Natural killer cell treated with Interleukin-12 subunit alpha and Interleukin-12 subunit beta and Interleukin-15 and Interleukin-18, amount 100 ng/mL, for 72 hours (primary cell): Measurements from ENCODE around the gene ATP11C. TPM values are rescaled to one million over a fixed set of nuclear protein-coding genes. Genes with fewer than 3 reads are reported as not detected.
"Not testable (repeated sequence)": the region's sequence is repeated elsewhere in the genome, so short reads cannot be mapped to it uniquely, and the experiment has no call there.

ENCODE experiments used
- ATAC-seq, 2 donors: fragments of 150-1000 bp; cut with Tn5 transposase in 1 of 2; sonication (Bioruptor Pico), chemical (Tn5 transposase) in 1 of 2; 2 replicates each; pipeline ENCODE4 v1.10.0; 2021
- DNase-seq: peaks from one replicate; pipeline ENCODE4 v3.0.0; 2022; ENCODE audit warnings: low spot score
- H3K27ac Mint-ChIP-seq, 2 donors: 1 replicate in 1 of 2; 2 replicates in 1 of 2; pipeline ENCODE4 v1.8.0; 2022; ENCODE audit warnings: mixed read lengths in 2 of 2, mild to moderate bottlenecking in 1 of 2, moderate library complexity in 1 of 2
- H3K27me3 Mint-ChIP-seq, 2 donors: 1 replicate in 1 of 2; 2 replicates in 1 of 2; pipeline ENCODE4 v1.8.0; 2022; ENCODE audit warnings: mixed read lengths in 2 of 2
- H3K36me3 Mint-ChIP-seq: one replicate; pipeline ENCODE4 v1.8.0; 2022; ENCODE audit warnings: mixed read lengths
- H3K4me1 Mint-ChIP-seq, 2 donors: 1 replicate in 1 of 2; 2 replicates in 1 of 2; pipeline ENCODE4 v1.8.0; 2022; ENCODE audit warnings: low read depth in 2 of 2, mixed read lengths in 2 of 2, mild to moderate bottlenecking in 1 of 2
- H3K4me3 Mint-ChIP-seq: one replicate; pipeline ENCODE4 v1.8.0; 2022; ENCODE audit warnings: mixed read lengths
- H3K9me3 Mint-ChIP-seq: 2 replicates; pipeline ENCODE4 v1.8.0; 2022; ENCODE audit warnings: mixed read lengths
- total RNA-seq, 2 donors: library from RNA; stranded (reverse); gene quantifications; one replicate each; pipeline ENCODE4 v1.2.3, GENCODE V29; 2022

The ATP11C gene
- total RNA-seq, 2 donors from 2014 or later, result 17.8 to 20.4 TPM

DNA sequence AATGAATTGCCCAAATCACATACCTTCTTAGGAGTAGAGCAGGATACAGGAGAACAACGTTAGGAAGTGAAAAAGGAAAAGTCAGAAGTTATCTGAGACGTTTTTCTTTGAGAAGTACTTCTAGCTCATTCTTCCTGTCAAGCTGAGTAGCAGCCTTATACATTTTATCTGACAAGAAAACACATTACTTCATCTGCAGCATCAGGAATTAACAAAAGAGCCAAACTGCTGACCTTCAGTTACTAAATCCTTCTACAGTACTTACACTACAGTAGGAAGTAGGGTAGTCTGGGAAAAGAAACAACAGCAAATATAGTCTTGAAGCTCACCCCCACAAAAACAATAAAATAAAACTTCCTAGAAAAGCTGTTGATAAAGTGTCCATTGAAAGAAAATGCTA is 57.0 kb downstream of the ATP11C start:
- Mint-ChIP-seq H3K4me3 (no peak overlapping the region), H3K4me1 (peaks cover 12 to 25% of the 10 kb centered on the region in 2 donors), H3K9me3 (no peaks in the 10 kb centered on the region), H3K27ac (no peak overlapping the region), H3K36me3 (no peaks in the 10 kb centered on the region), H3K27me3 (no peaks in the 10 kb centered on the region)
- ATAC-seq (no peak), DNase-seq (no peak)

GRCh38 chrX:139869796-139870195 is 63.1 kb downstream of the ATP11C start:
- H3K4me3 Mint-ChIP-seq, result no peak overlapping the region
- ATAC-seq (no peak), DNase-seq (no peak)
- H3K36me3 Mint-ChIP-seq, result no peaks in the 10 kb centered on the region
- H3K9me3 Mint-ChIP-seq, result no peaks in the 10 kb centered on the region
- H3K27ac Mint-ChIP-seq, result no peak overlapping the region
- peaks cover 4 to 6% of the 10 kb centered on the region in 2 donors for H3K4me1 Mint-ChIP-seq
- H3K27me3 Mint-ChIP-seq, result no peaks in the 10 kb centered on the region

GRCh38 chrX:139864640-139865039 is 68.2 kb downstream of the ATP11C start:
- Mint-ChIP-seq H3K4me1 (peaks cover 6 to 7% of the 10 kb centered on the region in 2 donors), H3K4me3 (no peak overlapping the region), H3K27me3 (no peaks in the 10 kb centered on the region), H3K9me3 (no peaks in the 10 kb centered on the region), H3K36me3 (no peaks in the 10 kb centered on the region), H3K27ac (no peak overlapping the region)
- ATAC-seq, result no peak
- DNase-seq, result no peak

DNA sequence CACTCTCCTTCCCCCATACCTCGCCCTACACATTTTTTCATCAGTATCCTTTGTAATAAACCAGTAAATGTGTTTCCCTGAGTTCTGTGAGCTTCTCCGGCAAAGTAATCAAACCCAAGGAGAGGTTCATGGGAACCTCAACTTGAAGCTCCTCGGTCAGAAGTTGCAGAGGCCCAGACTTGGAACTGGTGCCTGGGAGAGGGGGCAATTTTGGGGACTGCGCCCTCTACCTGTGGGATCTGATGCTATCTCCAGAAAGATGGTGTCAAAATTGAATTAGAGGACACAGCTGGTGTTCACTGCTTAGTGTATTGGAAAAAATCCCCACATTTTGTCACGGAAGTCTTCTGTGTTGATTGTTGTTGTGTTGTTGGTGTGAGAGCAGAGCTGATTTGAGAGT is 70.6 kb downstream of the ATP11C start:
- no peak overlapping the region for H3K27ac Mint-ChIP-seq
- H3K27me3 Mint-ChIP-seq, result no peaks in the 10 kb centered on the region
- no peaks in the 10 kb centered on the region for H3K9me3 Mint-ChIP-seq
- no peak overlapping the region for H3K4me3 Mint-ChIP-seq
- ATAC-seq, result no peak
- no peaks in the 10 kb centered on the region for H3K36me3 Mint-ChIP-seq
- peaks cover 0 to 7% of the 10 kb centered on the region in 2 donors for H3K4me1 Mint-ChIP-seq
- DNase-seq, result no peak

- not testable (repeated sequence) for H3K27me3 Mint-ChIP-seq, ATAC-seq, H3K36me3 Mint-ChIP-seq, H3K27ac Mint-ChIP-seq, H3K4me3 Mint-ChIP-seq, H3K4me1 Mint-ChIP-seq, H3K9me3 Mint-ChIP-seq, DNase-seq
Observed at GRCh38 chrX:139856826-139857225, 76.0 kb downstream of the ATP11C start.

GRCh38 chrX:139851730-139852129 is 81.1 kb downstream of the ATP11C start:
- ATAC-seq (no peak), DNase-seq (no peak)
- H3K4me1 Mint-ChIP-seq, result peaks cover 5 to 6% of the 10 kb centered on the region in 2 donors
- H3K9me3 Mint-ChIP-seq, result no peaks in the 10 kb centered on the region
- H3K27ac Mint-ChIP-seq, result no peak overlapping the region
- H3K27me3 Mint-ChIP-seq, result peaks cover 0 to 2% of the 10 kb centered on the region in 2 donors
- H3K36me3 Mint-ChIP-seq, result no peaks in the 10 kb centered on the region
- no peak overlapping the region for H3K4me3 Mint-ChIP-seq

DNA sequence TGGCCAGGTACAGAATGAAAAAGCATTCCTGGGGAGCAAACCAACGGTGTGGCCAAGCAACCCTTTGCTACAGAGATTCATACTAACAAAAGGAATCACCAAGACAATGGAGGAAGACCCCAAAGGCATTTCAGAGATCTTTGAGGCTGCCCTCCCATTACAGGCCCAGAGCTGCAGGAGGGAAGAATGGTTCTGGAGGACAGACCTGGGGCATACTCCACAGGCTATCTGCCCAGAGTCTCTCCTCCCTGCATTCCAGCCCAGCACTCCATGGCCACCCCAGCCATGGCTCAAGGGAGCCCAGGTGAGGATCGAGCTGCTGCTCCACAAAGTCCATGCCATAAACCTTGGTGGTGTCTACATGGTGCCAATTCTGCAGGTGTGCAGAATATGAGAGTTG is 81.9 kb downstream of the ATP11C start:
- H3K27me3 Mint-ChIP-seq, result no peaks in the 10 kb centered on the region

GRCh38 chrX:139844884-139845283 is 88.0 kb downstream of the ATP11C start:
- DNase-seq (no peak), ATAC-seq (no peak)
- no peak overlapping the region for H3K4me3 Mint-ChIP-seq
- H3K27me3 Mint-ChIP-seq, result peaks cover 0 to 3% of the 10 kb centered on the region in 2 donors
- no peaks in the 10 kb centered on the region for H3K9me3 Mint-ChIP-seq
- peaks cover 0 to 4% of the 10 kb centered on the region in 2 donors for H3K4me1 Mint-ChIP-seq
- H3K36me3 Mint-ChIP-seq, result no peaks in the 10 kb centered on the region
- H3K27ac Mint-ChIP-seq, result no peak overlapping the region

More for the DNA sequence above, 81.9 kb downstream of the ATP11C start:
- Mint-ChIP-seq H3K36me3 (no peaks in the 10 kb centered on the region), H3K4me1 (peaks cover 2 to 6% of the 10 kb centered on the region in 2 donors), H3K9me3 (no peaks in the 10 kb centered on the region), H3K4me3 (no peak overlapping the region), H3K27ac (no peak overlapping the region)
- ATAC-seq (no peak), DNase-seq (no peak)

DNA sequence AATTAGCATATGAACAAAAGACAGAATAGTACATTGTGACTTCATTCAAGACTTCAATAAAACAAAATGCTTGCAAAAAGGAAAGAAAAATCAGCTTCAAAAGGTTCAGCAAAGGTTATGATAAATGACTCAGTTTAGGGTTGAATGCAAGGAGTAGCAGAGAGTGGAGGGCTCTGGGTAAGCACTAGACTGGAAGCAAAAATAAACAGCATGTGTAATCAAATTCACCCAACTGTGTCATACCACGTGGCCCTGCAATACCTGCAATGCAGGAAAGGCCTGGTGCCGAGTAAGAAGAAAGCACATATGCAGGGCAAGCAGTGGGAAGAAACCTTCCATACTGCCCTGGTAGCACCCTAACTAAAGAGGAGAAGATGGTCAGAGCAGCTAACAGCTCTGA is 88.7 kb downstream of the ATP11C start:
- Mint-ChIP-seq H3K36me3 (no peaks in the 10 kb centered on the region), H3K27ac (no peak overlapping the region), H3K4me1 (peaks cover 0 to 4% of the 10 kb centered on the region in 2 donors), H3K4me3 (no peak overlapping the region), H3K27me3 (peaks cover 0 to 3% of the 10 kb centered on the region in 2 donors), H3K9me3 (no peaks in the 10 kb centered on the region)
- no peak for DNase-seq
- ATAC-seq, result no peak

GRCh38 chrX:139842326-139843185 is 90.3 kb downstream of the ATP11C start:
- ATAC-seq, result no peak
- Mint-ChIP-seq H3K4me1 (peaks cover 0 to 4% of the 10 kb centered on the region in 2 donors), H3K9me3 (no peaks in the 10 kb centered on the region), H3K27ac (no peak overlapping the region), H3K27me3 (peaks cover 0 to 3% of the 10 kb centered on the region in 2 donors), H3K4me3 (no peak overlapping the region), H3K36me3 (no peaks in the 10 kb centered on the region)
- no peak for DNase-seq

DNA sequence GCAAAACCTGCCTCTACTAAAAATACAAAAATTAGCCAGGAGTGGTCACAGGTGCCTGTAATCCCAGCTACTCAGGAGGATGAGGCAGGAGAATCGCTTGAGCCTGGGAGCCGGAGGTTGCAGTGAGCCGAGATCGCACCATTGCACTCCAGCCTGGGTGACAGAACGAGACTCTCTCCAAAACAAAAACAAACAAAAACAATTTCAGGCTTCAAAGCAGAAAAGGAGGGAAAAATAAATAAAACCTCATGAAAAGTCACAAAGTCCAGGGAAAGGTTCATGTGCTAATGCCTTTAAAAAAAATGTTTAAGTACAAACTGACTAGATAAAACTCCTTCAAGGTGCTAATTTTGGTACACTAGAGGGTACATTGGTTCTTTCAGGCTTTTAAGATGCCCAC is 96.5 kb downstream of the ATP11C start:
- H3K36me3 Mint-ChIP-seq, DNase-seq, ATAC-seq, H3K27me3 Mint-ChIP-seq, H3K4me3 Mint-ChIP-seq, H3K9me3 Mint-ChIP-seq, H3K27ac Mint-ChIP-seq, H3K4me1 Mint-ChIP-seq: not testable (repeated sequence)

GRCh38 chrX:139834879-139835278 is 98.0 kb downstream of the ATP11C start:
- Mint-ChIP-seq H3K9me3 (no peaks in the 10 kb centered on the region), H3K27ac (no peak overlapping the region), H3K4me3 (no peak overlapping the region), H3K4me1 (peaks cover 8 to 12% of the 10 kb centered on the region in 2 donors), H3K36me3 (no peaks in the 10 kb centered on the region), H3K27me3 (peaks cover 0 to 2% of the 10 kb centered on the region in 2 donors)
- DNase-seq (no peak), ATAC-seq (no peak)

- no peak overlapping the region for H3K4me3 Mint-ChIP-seq
- peaks cover 0 to 2% of the 10 kb centered on the region in 2 donors for H3K27me3 Mint-ChIP-seq
- peaks cover 10 to 20% of the 10 kb centered on the region in 2 donors for H3K4me1 Mint-ChIP-seq
- H3K27ac Mint-ChIP-seq, result no peak overlapping the region
- ATAC-seq, result no peak
- no peak for DNase-seq
- no peaks in the 10 kb centered on the region for H3K36me3 Mint-ChIP-seq
- no peaks in the 10 kb centered on the region for H3K9me3 Mint-ChIP-seq
Observed at GRCh38 chrX:139832718-139833309, 100.0 kb downstream of the ATP11C start.

- Mint-ChIP-seq H3K27me3 (peaks cover 0 to 2% of the 10 kb centered on the region in 2 donors), H3K9me3 (no peaks in the 10 kb centered on the region), H3K27ac (peak overlapping the region in 1 of 2 donors; percentile 78), H3K4me3 (peak overlapping the region; percentile 44), H3K4me1 (peaks cover 10 to 20% of the 10 kb centered on the region in 2 donors), H3K36me3 (no peaks in the 10 kb centered on the region)
- ATAC-seq (no peak), DNase-seq (no peak)
Observed at GRCh38 chrX:139831675-139832456, 101.0 kb downstream of the ATP11C start.
